Neural cell (in vitro differentiated cells): Measurements from ENCODE around the gene SYVN1.

Experiments used
- EP300 ChIP-seq: fragments of 450-650 bp; conservative IDR thresholded peaks from 2 replicates; pipeline ENCODE4 v1.6.1; 2014; ENCODE audit warnings: antibody characterized with exemption, mild to moderate bottlenecking, moderate library complexity; ENCODE audit not compliant: poor library complexity, severe bottlenecking
- EZH2 ChIP-seq: fragments of 200-600, 300-800 bp; shearing (Covaris generic), sonication (generic); IDR thresholded peaks from 2 replicates; pipeline ENCODE4 v1.6.1; 2014; ENCODE audit warnings: antibody characterized with exemption, low read length, borderline replicate concordance, mild to moderate bottlenecking; ENCODE audit not compliant: insufficient read depth, poor library complexity, severe bottlenecking
- MXI1 ChIP-seq: fragments of 450-650 bp; conservative IDR thresholded peaks from 2 replicates; pipeline ENCODE4 v1.6.1; 2014; ENCODE audit warnings: antibody characterized with exemption, mild to moderate bottlenecking; ENCODE audit not compliant: poor library complexity, severe bottlenecking
- POLR2AphosphoS5 ChIP-seq: IDR thresholded peaks from 2 replicates; pipeline ENCODE4 v1.6.1; 2012
- RAD21 ChIP-seq: fragments of 450-650 bp; conservative IDR thresholded peaks from 2 replicates; pipeline ENCODE4 v1.6.1; 2014; ENCODE audit warnings: antibody characterized with exemption, mild to moderate bottlenecking, moderate library complexity
- SMC3 ChIP-seq: fragments of 450-650 bp; conservative IDR thresholded peaks from 2 replicates; pipeline ENCODE4 v1.6.1; 2014; ENCODE audit warnings: antibody characterized with exemption, mild to moderate bottlenecking, moderate library complexity; ENCODE audit not compliant: poor library complexity
- TAF1 ChIP-seq: IDR thresholded peaks from 2 replicates; pipeline ENCODE4 v1.6.1; 2012; ENCODE audit warnings: low read depth
- TF ChIP-seq, protein P1 (sequence below): fragments of 450-650 bp; IDR thresholded peaks from 2 replicates; pipeline ENCODE4 v1.5.1; 2014; ENCODE audit warnings: antibody characterized with exemption, mild to moderate bottlenecking, moderate library complexity; ENCODE audit not compliant: poor library complexity, severe bottlenecking
- TF ChIP-seq, protein P2 (sequence below): IDR thresholded peaks from 2 replicates; pipeline ENCODE4 v1.6.1; 2012; ENCODE audit warnings: borderline replicate concordance

DNA sequence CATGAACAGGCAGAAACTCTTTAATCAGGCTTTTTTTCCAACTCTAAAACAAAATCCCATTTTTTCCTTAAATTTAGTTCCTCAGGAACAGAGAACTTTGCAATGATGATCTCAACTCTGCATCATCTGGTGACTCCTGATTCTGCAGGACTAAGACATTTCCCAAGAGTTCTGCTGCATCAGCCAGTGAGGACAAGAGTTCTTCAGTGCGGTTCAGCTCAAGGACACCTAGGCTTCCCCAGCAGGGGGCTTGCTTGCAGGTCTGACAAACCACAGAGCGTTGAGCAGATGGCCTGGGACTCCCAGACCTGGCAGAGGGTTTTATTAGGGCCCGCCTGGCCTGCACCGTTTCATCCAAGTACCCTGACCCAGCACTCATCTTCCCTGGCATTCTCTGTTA, 56.9 kb downstream of the SYVN1 start:
- TF ChIP-seq, protein P1, sequence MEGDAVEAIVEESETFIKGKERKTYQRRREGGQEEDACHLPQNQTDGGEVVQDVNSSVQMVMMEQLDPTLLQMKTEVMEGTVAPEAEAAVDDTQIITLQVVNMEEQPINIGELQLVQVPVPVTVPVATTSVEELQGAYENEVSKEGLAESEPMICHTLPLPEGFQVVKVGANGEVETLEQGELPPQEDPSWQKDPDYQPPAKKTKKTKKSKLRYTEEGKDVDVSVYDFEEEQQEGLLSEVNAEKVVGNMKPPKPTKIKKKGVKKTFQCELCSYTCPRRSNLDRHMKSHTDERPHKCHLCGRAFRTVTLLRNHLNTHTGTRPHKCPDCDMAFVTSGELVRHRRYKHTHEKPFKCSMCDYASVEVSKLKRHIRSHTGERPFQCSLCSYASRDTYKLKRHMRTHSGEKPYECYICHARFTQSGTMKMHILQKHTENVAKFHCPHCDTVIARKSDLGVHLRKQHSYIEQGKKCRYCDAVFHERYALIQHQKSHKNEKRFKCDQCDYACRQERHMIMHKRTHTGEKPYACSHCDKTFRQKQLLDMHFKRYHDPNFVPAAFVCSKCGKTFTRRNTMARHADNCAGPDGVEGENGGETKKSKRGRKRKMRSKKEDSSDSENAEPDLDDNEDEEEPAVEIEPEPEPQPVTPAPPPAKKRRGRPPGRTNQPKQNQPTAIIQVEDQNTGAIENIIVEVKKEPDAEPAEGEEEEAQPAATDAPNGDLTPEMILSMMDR, result no peak
- TF ChIP-seq EZH2, result no peak
- TF ChIP-seq MXI1, result no peak
- TF ChIP-seq, protein P2, sequence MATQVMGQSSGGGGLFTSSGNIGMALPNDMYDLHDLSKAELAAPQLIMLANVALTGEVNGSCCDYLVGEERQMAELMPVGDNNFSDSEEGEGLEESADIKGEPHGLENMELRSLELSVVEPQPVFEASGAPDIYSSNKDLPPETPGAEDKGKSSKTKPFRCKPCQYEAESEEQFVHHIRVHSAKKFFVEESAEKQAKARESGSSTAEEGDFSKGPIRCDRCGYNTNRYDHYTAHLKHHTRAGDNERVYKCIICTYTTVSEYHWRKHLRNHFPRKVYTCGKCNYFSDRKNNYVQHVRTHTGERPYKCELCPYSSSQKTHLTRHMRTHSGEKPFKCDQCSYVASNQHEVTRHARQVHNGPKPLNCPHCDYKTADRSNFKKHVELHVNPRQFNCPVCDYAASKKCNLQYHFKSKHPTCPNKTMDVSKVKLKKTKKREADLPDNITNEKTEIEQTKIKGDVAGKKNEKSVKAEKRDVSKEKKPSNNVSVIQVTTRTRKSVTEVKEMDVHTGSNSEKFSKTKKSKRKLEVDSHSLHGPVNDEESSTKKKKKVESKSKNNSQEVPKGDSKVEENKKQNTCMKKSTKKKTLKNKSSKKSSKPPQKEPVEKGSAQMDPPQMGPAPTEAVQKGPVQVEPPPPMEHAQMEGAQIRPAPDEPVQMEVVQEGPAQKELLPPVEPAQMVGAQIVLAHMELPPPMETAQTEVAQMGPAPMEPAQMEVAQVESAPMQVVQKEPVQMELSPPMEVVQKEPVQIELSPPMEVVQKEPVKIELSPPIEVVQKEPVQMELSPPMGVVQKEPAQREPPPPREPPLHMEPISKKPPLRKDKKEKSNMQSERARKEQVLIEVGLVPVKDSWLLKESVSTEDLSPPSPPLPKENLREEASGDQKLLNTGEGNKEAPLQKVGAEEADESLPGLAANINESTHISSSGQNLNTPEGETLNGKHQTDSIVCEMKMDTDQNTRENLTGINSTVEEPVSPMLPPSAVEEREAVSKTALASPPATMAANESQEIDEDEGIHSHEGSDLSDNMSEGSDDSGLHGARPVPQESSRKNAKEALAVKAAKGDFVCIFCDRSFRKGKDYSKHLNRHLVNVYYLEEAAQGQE, result no peak
- no peak for TF ChIP-seq EP300
- TF ChIP-seq POLR2AphosphoS5, result no peak
- no peak for TF ChIP-seq TAF1
- TF ChIP-seq SMC3, result no peak
- no peak for TF ChIP-seq RAD21
